Thyroid gland (tissue), 4 donors: ENCODE data around the gene AVP.

Source experiments
- POLR2A ChIP-seq, 2 donors: fragments of 450-650 bp; IDR thresholded peaks; one replicate each; pipeline ENCODE4 v1.6.1; 2017; ENCODE audit warnings: antibody characterized with exemption in 2 of 2, mild to moderate bottlenecking in 2 of 2, moderate library complexity in 1 of 2
- TF ChIP-seq, protein P1 (sequence below), 6 experiments: fragments of 200-600 bp in 3 of 6; fragments of 450-650 bp in 3 of 6; sonication (generic) in 3 of 6; IDR thresholded peaks; one replicate each; pipeline ENCODE4 v1.5.1; 2016 to 2019; ENCODE audit warnings: antibody characterized with exemption in 6 of 6, mild to moderate bottlenecking in 2 of 6, inconsistent platforms in 1 of 6, moderate library complexity in 1 of 6

- TF ChIP-seq, protein P1, sequence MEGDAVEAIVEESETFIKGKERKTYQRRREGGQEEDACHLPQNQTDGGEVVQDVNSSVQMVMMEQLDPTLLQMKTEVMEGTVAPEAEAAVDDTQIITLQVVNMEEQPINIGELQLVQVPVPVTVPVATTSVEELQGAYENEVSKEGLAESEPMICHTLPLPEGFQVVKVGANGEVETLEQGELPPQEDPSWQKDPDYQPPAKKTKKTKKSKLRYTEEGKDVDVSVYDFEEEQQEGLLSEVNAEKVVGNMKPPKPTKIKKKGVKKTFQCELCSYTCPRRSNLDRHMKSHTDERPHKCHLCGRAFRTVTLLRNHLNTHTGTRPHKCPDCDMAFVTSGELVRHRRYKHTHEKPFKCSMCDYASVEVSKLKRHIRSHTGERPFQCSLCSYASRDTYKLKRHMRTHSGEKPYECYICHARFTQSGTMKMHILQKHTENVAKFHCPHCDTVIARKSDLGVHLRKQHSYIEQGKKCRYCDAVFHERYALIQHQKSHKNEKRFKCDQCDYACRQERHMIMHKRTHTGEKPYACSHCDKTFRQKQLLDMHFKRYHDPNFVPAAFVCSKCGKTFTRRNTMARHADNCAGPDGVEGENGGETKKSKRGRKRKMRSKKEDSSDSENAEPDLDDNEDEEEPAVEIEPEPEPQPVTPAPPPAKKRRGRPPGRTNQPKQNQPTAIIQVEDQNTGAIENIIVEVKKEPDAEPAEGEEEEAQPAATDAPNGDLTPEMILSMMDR (IDR thresholded peaks at IDR 0.05): no peak
- TF ChIP-seq POLR2A (IDR thresholded peaks at IDR 0.05): no peak
These were observed 15.3 kb downstream of the AVP start for GRCh38 chr20:3068986-3069900.
